GM18499 (cell line): Measurements from ENCODE around the gene MSX1.

Experiments
- ATAC-seq: cut with Tn5 transposase; IDR thresholded peaks from one replicate; pipeline ENCODE4 v1.9.1; 2021; ENCODE audit warnings: moderate number of reproducible peaks; ENCODE audit not compliant: insufficient read depth, unreplicated experiment

The MSX1 gene

DNA sequence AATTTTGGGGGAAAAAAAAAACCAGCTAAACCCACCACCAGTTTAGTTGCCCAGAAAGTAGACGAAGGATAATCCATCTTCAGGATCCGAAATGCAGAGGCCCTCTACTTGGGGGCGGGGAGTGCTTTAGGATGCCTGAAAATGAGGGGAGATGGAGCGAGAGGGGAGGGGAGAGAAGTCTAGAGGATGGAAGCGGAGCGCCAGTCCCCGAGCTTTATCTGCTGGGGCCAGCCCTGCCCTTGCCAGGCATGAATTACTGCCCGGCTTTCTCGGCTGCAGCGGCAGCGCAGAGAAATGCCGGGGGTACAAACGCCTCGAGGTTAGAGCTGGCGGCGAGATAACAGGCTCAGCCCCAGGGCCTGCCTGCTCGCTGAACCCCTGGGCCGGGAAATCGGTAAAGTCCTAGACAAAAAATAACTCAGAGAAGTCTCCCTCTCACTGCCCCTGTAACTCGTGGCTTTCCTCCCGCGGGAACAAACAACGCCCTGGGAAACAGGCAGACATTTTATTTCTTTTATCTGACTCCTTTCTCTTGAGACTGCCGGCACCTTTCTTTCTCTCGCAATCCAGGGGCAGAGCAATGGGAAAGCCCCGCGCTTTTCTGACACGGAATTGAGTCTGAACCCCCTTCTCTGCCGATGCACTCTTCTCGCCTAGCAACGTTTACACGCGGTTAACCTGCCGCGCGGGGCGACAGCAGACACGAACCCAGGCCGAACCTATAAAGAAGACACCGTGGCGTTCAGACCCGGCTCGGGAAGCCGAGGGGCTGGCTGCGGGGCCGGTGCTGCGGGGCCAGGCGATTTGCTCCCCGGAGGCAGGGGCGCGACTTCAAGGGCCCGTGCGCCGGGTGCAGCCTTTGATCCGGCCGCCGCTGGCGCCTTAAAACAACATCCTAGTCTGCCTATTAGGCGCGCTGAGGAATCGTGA lies 3.1 kb upstream of the MSX1 start:
- no peak for ATAC-seq

DNA sequence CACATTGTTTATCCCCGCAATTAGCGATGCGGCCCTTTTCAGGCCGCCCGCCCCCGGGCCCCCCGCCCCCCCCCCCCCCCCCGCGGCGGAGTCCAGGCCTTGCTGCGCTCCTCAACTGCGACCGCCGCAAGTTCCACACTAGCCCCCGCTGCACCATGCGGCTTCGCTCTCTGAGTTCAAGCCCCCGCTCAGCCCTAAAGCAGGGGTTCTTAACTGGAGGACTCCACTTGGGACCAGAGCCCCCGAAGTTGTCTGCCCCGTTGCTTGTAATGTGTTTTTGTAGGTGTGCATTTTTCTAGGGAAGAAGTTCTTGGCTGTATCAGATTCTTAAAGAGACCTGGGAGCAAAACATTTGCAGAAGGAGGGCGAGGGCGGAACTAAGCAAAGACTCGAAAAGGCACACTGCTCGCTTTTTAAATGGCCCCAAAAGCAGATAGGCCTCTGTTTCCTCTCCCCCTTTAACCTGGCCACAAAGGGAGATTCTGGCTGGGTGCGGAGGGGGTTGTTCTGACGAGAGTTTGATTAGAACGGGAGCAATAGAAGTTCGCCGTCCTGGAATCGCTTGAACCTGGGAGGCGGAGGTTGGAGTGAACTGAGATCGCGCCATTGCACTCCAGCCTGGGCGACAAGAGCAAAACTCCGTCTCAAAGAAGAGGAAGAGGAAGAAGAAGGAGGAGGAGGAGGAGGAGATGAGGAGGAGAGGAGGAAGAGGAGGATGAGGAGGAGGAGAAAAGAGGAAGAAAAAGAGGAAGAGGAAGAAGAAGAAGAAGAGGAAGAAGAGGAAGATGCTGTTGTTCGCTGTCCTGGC lies 2.3 kb upstream of the MSX1 start:
- ATAC-seq = no peak

DNA sequence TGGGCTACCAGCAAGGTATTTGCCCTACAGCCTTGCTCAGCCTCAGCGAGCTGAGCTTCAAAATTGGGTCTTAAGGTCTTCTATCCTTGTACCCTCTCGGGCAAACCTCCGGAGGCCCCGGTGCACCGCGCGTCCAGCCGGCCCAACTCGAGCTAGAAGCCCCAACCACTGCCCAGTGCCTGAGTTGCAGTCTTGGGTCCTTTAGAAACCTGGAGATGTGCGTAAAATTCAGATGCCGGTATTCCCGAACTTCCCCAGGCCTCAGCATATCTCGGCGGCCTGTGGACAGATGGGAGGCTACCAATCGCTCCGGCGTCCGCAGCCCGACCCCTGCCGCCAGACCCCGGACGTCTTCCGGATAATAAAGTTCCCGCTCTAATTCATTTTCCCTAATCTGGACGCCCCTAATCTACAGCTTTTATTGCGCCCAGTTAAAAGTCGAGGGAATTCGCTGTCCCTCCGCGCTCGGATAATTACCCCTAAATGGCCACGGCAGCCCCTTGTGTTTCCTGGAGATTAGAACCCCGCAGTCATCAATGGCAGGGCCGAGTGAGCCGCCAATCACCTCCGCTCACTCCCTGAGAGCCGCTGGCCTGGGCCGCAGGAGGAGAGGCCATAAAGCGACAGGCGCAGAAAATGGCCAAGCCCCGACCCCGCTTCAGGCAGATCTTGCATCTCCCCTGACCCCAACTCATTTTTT lies 1.5 kb upstream of the MSX1 start:
- no peak for ATAC-seq

- no peak for ATAC-seq
These were observed 739 bp upstream of the MSX1 start for GRCh38 chr4:4858527-4859324.

- no peak for ATAC-seq
These were observed 534 bp downstream of the MSX1 start for GRCh38 chr4:4859799-4860599.

DNA sequence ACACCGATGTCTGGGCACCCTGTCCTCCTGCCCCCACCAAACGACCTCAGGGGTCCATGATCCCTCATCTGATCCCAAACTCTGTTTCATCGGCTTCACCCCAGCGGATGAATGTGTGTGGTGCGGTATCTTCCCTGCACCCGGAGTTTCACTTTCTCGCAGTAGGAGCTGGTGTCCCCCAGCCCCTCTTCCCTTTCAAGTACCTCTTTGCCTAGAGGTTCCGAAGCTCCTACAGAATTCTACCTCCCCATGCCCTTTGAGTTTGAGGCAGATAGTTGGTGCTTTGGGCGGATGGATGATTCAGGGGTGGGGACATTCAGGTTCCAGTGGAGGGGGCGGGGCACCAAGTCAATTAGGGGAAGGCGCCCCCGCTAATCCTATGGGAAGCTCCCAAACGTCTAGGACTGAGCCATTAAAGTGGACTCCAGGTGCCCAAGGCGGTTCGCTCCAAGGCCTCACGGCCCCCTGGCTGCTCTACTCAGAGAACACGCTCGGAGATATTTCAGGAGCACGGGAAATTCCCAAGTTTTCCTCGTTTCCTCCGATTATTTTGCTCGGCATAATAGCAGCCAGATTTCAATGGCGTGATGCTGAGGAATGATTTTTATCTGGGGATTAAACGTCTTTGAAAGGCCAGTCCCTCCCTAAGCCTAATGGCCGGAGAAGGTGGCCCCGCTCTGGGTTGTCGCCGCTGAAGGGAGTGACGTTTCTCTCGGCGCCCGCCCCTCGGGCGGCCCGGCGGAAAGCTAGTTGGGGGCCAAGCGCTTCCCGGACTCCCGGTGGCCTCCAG lies 1.3 kb downstream of the MSX1 start:
- ATAC-seq = no peak

- ATAC-seq = no peak
These were observed 2.0 kb downstream of the MSX1 start for GRCh38 chr4:4861390-4862018.

DNA sequence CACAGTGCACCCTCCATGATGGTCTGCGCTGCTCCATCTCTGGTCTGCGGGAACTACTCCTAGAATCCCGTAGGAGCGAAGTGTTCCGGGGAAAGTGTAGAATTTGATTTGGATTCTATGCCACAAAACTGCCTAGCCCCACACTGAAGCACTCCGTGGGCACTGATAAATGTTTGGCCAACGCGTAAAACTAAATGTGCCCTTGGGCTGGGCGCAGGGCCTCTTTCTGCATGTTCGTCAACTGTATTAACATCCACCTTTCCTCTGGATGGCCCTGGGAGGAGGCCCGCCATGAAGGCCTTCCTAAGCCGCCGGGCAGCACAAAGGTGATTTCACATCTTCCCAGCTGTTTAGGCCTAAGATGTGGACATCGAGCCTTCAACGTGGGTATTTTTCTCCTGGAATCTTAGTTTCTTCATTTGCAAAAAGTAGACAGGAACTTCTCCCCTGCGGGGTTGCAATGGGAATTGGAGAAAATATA lies 2.6 kb downstream of the MSX1 start:
- no peak for ATAC-seq

GRCh38 chr4:4862665-4863482 lies 3.4 kb downstream of the MSX1 start:
- ATAC-seq = no peak

- no peak for ATAC-seq
These were observed 5.0 kb downstream of the MSX1 start for GRCh38 chr4:4864443-4864939.

GRCh38 chr4:4864940-4865704 lies 5.7 kb downstream of the MSX1 start:
- ATAC-seq = no peak

DNA sequence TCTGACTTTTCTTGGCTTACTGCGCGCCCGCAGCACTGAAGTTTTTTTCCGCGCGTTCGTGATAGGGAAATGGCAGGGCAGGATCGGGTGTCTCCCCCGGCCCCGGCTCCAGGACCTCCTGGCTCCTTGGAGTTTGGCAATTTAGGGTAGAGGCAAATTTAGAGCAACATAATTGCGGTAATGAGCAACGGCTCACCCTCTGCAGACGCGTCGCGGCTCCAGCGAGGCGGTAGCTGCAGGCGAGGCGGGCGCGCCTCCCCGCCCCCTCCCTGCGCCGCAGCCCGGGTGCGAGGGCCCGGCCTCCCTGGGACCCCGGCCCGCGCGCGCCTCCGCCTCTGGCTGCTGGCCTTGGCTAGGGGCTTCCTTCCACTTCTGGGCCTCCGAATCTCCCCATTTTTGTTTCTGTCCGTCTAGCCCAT lies 6.2 kb downstream of the MSX1 start:
- ATAC-seq = no peak

DNA sequence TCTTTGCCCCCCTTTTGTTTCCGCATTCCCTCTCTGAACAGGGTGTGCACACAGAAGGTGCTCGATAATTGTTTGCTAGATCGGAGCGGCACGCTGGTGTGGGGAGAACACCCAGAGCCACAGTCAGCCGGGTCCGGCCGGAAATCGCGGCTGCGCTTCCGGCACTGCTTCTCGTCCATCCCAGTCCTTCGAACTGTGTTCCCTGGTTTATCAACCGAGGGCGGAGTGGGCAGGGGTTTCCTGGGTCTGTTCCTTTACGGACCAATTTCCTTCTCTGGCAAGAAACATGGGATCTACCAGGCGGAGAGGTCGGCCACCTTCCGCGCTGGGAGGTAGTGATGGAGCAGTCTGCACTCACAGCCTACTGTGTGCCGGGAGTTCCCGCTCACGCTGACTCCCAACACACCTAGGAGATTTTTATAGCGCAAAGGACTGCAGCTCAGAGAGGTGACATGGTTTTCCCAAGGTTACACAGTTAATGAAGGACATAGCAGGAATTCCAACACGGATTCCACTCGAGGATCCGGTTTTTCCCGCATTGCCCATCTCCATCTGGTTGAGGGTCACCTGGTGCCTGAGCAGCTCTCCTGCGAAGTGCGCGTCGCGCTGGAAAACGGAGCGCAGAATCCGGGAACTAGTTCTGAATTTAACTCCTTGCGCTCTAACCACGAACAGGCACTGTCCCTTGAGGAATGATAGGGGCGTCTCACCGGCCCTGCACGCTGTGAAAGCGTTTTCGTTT lies 6.8 kb downstream of the MSX1 start:
- no peak for ATAC-seq

GRCh38 chr4:4866866-4867374 lies 7.5 kb downstream of the MSX1 start:
- ATAC-seq = no peak

DNA sequence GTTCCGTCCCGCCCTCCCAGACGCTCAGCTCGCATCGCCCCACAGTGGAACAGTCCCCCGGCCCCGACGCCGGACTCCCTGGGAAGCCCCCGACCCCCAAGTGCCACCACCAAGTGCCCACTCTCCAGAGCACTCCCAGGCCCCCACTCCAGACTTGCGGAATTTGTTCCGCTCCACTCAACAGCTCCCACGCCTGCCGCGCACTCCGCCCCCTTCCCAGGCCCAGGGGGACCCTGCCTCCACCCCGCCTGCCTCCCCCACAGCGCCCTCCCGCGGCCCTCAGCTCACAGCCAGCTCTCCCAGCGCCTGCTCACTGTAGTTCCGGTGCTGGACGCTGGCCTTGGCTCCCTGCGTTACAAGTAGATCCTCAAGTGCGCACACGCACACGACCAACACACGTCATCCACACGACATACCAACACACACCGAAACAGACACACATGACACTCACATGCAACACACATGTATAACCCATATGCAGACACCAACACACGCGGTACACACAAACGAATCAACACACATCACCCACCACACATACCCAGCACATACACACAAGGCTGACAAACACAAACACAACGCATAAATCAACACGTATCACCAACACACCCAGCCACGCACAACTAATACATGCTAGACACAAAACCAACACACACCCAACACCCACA lies 8.0 kb downstream of the MSX1 start:
- no peak for ATAC-seq
